Fibroblast of pulmonary artery (primary cell): ENCODE measurements around the gene DZANK1.
"Not testable (repeated sequence)": the region's sequence is repeated elsewhere in the genome, so short reads cannot be mapped to it uniquely, and the experiment has no call there.

Source experiments
- DNase-seq: peaks from one replicate; pipeline ENCODE4 v3.0.0-alpha.2; 2010; ENCODE audit warnings: low read depth
- H3K4me3 ChIP-seq: replicated peaks from 2 replicates; pipeline ENCODE4 v1.5.1; 2011; ENCODE audit warnings: low read depth, mild to moderate bottlenecking, control low read depth, low read length, moderate library complexity
- CTCF ChIP-seq: IDR thresholded peaks from 2 replicates; pipeline ENCODE4 v1.5.1; 2011; ENCODE audit warnings: mild to moderate bottlenecking, control low read depth, low read length, inconsistent platforms; ENCODE audit errors: missing control alignments

The DZANK1 gene

DNA sequence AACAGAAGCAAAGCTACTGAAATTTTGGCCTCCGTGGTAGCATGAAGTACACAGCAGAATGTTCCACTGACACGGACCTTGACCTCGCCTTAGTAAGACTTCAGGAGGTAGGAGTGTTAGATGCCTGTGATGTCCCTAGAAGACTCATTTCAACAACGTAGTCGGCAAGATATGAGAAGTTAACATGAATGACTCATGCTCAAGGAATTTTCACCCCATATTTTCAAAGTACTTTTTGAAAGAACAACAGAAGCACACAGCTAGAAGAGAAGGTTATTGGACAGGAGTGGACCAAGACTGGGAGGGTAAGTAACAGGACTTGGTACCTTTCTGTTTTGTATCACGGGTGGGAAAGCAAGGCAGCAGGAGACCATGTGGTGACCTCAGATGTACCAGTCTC lies 78.0 kb downstream of the DZANK1 start:
- peak; percentile 72 for DNase-seq
- TF ChIP-seq CTCF, result no peak
- no peak overlapping the region for H3K4me3 ChIP-seq

DNA sequence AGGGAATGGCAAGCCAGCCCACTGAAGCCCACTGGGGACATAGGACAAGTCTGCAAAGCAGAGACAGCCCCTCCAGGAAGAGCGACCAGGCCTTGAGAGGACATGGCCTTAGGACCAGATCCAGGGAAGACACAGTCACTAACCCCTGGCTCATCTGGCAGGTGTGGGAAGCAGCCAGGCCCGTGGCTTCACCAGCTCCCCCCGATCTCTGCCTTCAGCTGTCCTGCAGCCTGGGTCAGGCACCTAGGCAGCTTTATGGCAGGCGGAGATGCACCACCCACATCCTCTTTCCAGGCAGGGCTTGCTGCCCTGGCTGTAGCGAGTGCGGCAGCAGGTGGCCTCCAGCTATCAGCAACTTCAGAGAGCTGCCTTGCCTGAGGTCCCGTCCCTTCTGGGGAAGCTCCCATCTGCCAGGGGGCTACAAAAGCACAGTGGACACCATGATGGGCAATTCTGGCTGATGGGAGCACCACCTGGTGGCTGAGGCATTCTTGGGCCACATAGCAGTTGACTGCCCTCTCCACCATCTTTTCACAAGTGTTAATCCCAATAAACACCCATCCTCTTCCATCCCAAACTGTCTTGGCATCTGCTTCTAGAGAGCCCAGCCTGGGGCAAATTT lies 85.8 kb downstream of the DZANK1 start:
- DNase-seq, result no peak
- no peak overlapping the region for H3K4me3 ChIP-seq
- no peak for TF ChIP-seq CTCF

DNA sequence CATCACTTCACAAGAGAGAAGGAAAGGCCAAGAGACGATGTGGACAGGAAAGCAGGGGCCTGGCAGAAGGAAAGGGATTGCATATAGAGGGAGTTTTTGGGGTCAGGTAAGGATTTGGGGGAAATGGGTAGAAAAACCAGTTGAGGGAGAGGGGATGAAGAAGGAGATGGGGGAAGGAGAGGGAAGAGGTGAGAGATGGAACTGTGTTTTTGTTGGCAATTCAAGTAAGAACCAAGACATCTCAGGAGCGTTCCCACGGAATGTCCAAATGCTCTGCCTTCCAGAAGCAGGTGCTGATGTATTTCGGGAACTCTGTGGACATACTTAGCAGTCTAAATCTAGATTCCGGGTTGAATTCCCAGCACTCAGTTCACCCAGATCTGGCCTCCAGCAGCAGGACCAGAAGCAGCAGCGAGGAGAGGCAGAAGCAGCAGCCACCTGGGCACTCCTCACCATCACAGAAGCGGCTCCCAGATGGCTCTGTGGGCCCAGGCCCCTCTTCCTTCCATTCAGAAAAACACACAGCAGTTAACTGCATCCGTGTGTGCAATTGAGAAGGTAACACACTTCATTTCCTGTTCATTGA lies 88.8 kb downstream of the DZANK1 start:
- TF ChIP-seq CTCF, result no peak
- no peak for DNase-seq
- no peak overlapping the region for H3K4me3 ChIP-seq

DNA sequence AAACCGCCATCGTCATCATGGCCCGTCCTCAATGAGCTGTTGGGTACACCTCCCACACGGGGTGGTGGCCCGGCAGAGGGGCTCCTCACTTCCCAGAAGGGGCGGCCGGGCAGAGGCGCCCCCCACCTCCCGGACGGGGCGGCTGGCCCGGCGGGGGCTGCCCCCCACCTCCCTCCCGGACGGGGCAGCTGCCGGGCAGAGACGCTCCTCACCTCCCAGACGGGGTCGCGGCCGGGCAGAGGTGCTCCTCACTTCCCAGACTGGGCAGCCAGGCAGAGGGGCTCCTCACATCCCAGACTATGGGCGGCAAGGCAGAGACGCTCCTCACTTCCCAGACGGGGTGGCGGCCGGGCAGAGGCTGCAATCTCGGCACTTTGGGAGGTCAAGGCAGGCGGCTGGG lies 91.3 kb downstream of the DZANK1 start:
- not testable (repeated sequence) for H3K4me3 ChIP-seq, DNase-seq

DNA sequence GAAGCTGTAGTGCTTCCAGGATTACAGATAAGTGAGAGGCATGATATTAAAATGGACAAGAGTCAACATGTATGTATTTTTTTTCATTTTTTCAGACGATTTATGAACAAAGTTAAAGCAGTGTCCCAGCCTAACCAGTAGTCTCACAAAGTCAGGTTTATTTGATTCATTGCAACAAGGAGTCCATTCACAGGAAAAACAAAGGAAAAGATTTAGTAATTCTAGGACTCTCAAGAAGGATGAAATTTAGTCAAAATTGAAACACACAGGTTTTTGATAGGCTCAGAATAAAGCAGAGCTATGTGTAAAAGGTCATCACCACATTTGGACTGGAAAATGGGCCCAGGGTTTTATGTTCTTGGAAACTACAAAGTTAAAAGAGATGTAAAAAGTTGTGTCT lies 94.5 kb downstream of the DZANK1 start:
- no peak for DNase-seq
- no peak overlapping the region for H3K4me3 ChIP-seq
- no peak for TF ChIP-seq CTCF

DNA sequence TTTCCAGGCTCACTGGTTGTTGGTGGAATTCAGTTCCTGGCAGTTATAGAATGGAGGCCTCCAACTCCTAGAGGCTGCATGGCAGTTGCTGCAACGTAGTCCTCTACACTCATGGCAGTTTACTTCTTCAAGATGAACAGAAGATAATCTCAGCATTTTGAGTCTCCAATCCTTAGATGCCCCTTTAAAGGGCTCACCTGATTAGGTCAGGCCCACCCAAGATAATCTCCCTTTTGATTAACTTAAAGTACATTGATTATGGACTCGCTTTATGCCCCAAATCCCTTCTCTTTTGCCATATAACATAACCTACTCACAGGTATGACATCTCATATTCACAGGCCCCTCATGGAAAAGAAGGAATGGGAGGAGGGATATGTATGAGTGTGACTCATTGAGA lies 102.1 kb downstream of the DZANK1 start:
- no peak for DNase-seq
- no peak overlapping the region for H3K4me3 ChIP-seq
- no peak for TF ChIP-seq CTCF

GRCh38 chr20:18363708-18364107 lies 103.1 kb downstream of the DZANK1 start:
- no peak for TF ChIP-seq CTCF
- no peak for DNase-seq
- no peak overlapping the region for H3K4me3 ChIP-seq
